Osteocyte (in vitro differentiated cells): ENCODE results near the gene PAOX. TPM values are rescaled to one million over a fixed set of nuclear protein-coding genes. Genes with fewer than 3 reads are reported as not detected.

Experiments
- DNase-seq: peaks from one replicate; pipeline ENCODE4 v3.0.0; 2021; ENCODE audit warnings: mixed read lengths; ENCODE audit not compliant: unreplicated experiment; ENCODE audit errors: extremely low spot score
- H3K27ac Mint-ChIP-seq: one replicate; pipeline ENCODE4 v1.8.0; 2021; ENCODE audit warnings: mild to moderate bottlenecking, mixed read lengths; ENCODE audit not compliant: unreplicated experiment
- H3K27me3 Mint-ChIP-seq: one replicate; pipeline ENCODE4 v1.8.0; 2021; ENCODE audit warnings: mixed read lengths; ENCODE audit not compliant: unreplicated experiment
- H3K36me3 Mint-ChIP-seq: one replicate; pipeline ENCODE4 v1.8.0; 2021; ENCODE audit warnings: mixed read lengths; ENCODE audit not compliant: unreplicated experiment
- H3K4me1 Mint-ChIP-seq: one replicate; pipeline ENCODE4 v1.8.0; 2021; ENCODE audit warnings: mixed read lengths; ENCODE audit not compliant: unreplicated experiment
- H3K4me3 Mint-ChIP-seq: one replicate; pipeline ENCODE4 v1.8.0; 2021; ENCODE audit warnings: mild to moderate bottlenecking, moderate library complexity, mixed read lengths; ENCODE audit not compliant: unreplicated experiment
- H3K9me3 Mint-ChIP-seq: one replicate; pipeline ENCODE4 v1.8.0; 2021; ENCODE audit warnings: mixed read lengths; ENCODE audit not compliant: unreplicated experiment
- CTCF ChIP-seq: fragments of 200-600 bp; sonication (generic); IDR thresholded peaks from 2 replicates; pipeline ENCODE4 v1.5.0; 2021; ENCODE audit warnings: antibody characterized with exemption, mild to moderate bottlenecking, moderate library complexity
- long read RNA-seq: library from polyadenylated mRNA; unstranded; transcript quantifications from one replicate; pipeline ENCODE4 v2.0.0, GENCODE V29; 2021
- total RNA-seq: library from RNA; stranded (reverse); gene quantifications from 2 replicates; pipeline ENCODE4 v1.2.1, GENCODE V29; 2021

Gene PAOX
- total RNA-seq: 6.5 and 8.7 TPM in 2 replicates
- long read RNA-seq: 0 reads

- H3K27ac Mint-ChIP-seq: no peak within 1 kb of the TSS
- no peak for DNase-seq
- H3K27me3 Mint-ChIP-seq: no peaks in the 10 kb centered on the region
- H3K4me3 Mint-ChIP-seq: peak within 1 kb of the TSS; percentile 76
- peaks cover 2% of the 10 kb centered on the region for H3K4me1 Mint-ChIP-seq
- no peaks in the 10 kb centered on the region for H3K9me3 Mint-ChIP-seq
- TF ChIP-seq CTCF: no peak
- peaks cover 2% of the 10 kb centered on the region for H3K36me3 Mint-ChIP-seq
Observed at GRCh38 chr10:133379152-133379800, at the start of gene PAOX. PAOX (plus strand) TSS chr10:133379262; CDS start chr10:133379317, 55 bp downstream.

GRCh38 chr10:133329491-133330202 lies 49.4 kb upstream of the PAOX start:
- Mint-ChIP-seq H3K36me3 (peaks cover 2% of the 10 kb centered on the region), H3K27ac (peak overlapping the region; percentile 83), H3K27me3 (peaks cover 24% of the 10 kb centered on the region), H3K4me1 (peaks cover 43% of the 10 kb centered on the region), H3K4me3 (peak overlapping the region; percentile 48), H3K9me3 (peaks cover 5% of the 10 kb centered on the region)
- peak; percentile 99 for TF ChIP-seq CTCF
- peak; percentile 97 for DNase-seq

GRCh38 chr10:133332936-133333699 lies 45.9 kb upstream of the PAOX start:
- TF ChIP-seq CTCF: no peak
- peaks cover 2% of the 10 kb centered on the region for H3K36me3 Mint-ChIP-seq
- no peak for DNase-seq
- peaks cover 22% of the 10 kb centered on the region for H3K4me1 Mint-ChIP-seq
- H3K9me3 Mint-ChIP-seq: peaks cover 5% of the 10 kb centered on the region
- peaks cover 26% of the 10 kb centered on the region for H3K27me3 Mint-ChIP-seq
- no peak overlapping the region for H3K27ac Mint-ChIP-seq
- no peak overlapping the region for H3K4me3 Mint-ChIP-seq

GRCh38 chr10:133334503-133335245 lies 44.4 kb upstream of the PAOX start:
- peaks cover 5% of the 10 kb centered on the region for H3K9me3 Mint-ChIP-seq
- H3K4me1 Mint-ChIP-seq: peaks cover 7% of the 10 kb centered on the region
- no peak for TF ChIP-seq CTCF
- peak overlapping the region; percentile 69 for H3K4me3 Mint-ChIP-seq
- peaks cover 2% of the 10 kb centered on the region for H3K36me3 Mint-ChIP-seq
- peak; percentile 85 for DNase-seq
- no peak overlapping the region for H3K27ac Mint-ChIP-seq
- H3K27me3 Mint-ChIP-seq: peaks cover 26% of the 10 kb centered on the region
